Mammary epithelial cell (primary cell): ENCODE data around the gene UBE2V1.
"Not testable (repeated sequence)": the region's sequence is repeated elsewhere in the genome, so short reads cannot be mapped to it uniquely, and the experiment has no call there.

ENCODE experiments used
- EZH2 ChIP-seq: IDR thresholded peaks from 2 replicates; pipeline ENCODE4 v1.6.1; 2012; ENCODE audit warnings: low read length, inconsistent platforms, borderline replicate concordance
- TF ChIP-seq, protein P1 (sequence below), 2 donors: IDR thresholded peaks in 1 of 2; conservative IDR thresholded peaks in 1 of 2; 2 replicates each; pipeline ENCODE4 v1.5.1; 2011 to 2012; ENCODE audit warnings: inconsistent platforms in 2 of 2, low read length in 2 of 2, mild to moderate bottlenecking in 2 of 2, control low read depth in 1 of 2, low read depth in 1 of 2; ENCODE audit not compliant: insufficient read depth in 1 of 2; ENCODE audit errors: extremely low read depth in 1 of 2

DNA sequence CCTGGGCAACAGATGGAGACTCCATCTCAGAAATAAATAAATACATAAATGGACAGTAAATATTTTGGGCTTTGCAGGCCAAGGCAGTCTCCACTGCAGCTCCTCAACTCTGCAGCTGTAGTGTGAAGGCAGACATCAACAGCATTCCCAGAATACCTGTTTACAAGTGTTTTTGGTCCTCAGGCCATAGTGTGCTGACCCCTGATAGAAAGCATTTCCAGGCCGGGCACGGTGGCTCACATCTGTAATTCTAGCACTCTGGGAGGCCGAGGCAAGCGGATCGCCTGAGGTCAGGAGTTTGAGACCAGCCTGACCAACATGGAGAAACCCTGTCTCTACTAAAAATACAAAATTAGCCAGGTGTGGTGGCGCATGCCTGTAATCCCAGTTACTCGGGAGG lies 22.2 kb upstream of the UBE2V1 start:
- TF ChIP-seq, protein P1, sequence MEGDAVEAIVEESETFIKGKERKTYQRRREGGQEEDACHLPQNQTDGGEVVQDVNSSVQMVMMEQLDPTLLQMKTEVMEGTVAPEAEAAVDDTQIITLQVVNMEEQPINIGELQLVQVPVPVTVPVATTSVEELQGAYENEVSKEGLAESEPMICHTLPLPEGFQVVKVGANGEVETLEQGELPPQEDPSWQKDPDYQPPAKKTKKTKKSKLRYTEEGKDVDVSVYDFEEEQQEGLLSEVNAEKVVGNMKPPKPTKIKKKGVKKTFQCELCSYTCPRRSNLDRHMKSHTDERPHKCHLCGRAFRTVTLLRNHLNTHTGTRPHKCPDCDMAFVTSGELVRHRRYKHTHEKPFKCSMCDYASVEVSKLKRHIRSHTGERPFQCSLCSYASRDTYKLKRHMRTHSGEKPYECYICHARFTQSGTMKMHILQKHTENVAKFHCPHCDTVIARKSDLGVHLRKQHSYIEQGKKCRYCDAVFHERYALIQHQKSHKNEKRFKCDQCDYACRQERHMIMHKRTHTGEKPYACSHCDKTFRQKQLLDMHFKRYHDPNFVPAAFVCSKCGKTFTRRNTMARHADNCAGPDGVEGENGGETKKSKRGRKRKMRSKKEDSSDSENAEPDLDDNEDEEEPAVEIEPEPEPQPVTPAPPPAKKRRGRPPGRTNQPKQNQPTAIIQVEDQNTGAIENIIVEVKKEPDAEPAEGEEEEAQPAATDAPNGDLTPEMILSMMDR (conservative IDR thresholded peaks at IDR 0.05 in 1 of 2, IDR thresholded peaks at IDR 0.05 in 1 of 2; ENCODE audit: extremely low read depth in 1 of 2, insufficient read depth in 1 of 2, low read depth in 1 of 2, low read length in 2 of 2), result not testable (repeated sequence)
- not testable (repeated sequence) for TF ChIP-seq EZH2
